HCT116 (cell line): ENCODE data around the gene PCSK9. TPM values are rescaled to one million over a fixed set of nuclear protein-coding genes. Genes with fewer than 3 reads are reported as not detected.
A peak's percentile ranks its signal among the peaks of the same experiment; 100 is the strongest.

Experiments used
- ATAC-seq: fragments of 200-7000 bp; cut with Tn5 transposase; 2 replicates; pipeline ENCODE4 v1.9.1; 2020; ENCODE audit warnings: mild to moderate bottlenecking, moderate library complexity
- BruUV-seq: library from RNA; stranded (reverse); fragments of 400-500 nt; replicated peaks from 2 replicates; lab custom pipeline; 2021; lab: Mats Ljungman, UMichigan
- CTCF ChIA-PET: fragments of 300-600 bp; sonication (Branson Sonifier 250); formaldehyde crosslinking; loops from one replicate; lab custom pipeline; 2021; ENCODE audit warnings: antibody characterized with exemption; lab: Charles Lee
- POLR2A ChIA-PET: fragments of 300-600, 350-600 bp; sonication (Branson Sonifier 250); formaldehyde crosslinking; loops from one replicate; lab custom pipeline; 2021; ENCODE audit warnings: antibody characterized with exemption; lab: Charles Lee
- RAD21 ChIA-PET, 2 experiments: fragments of 300-600 bp; sonication (Branson Sonifier 250); formaldehyde crosslinking; loops; one replicate each; lab custom pipeline; 2023; ENCODE audit warnings: low total read pairs in 2 of 2; ENCODE audit not compliant: uncharacterized antibody in 2 of 2, unreplicated experiment in 2 of 2, low non-redundant PET in 1 of 2; lab: Charles Lee
- DNase-seq: peaks from one replicate; pipeline ENCODE4 v3.0.0-alpha.2; 2010; ENCODE audit warnings: low read depth, low spot score
- H2AFZ ChIP-seq: fragments of 200-600 bp; shearing (Covaris generic), sonication (generic); 2 replicates; pipeline ENCODE4 v1.6.1; 2017; ENCODE audit warnings: low read depth, mixed run types, mixed read lengths, antibody characterized with exemption, low read length; ENCODE audit not compliant: poor library complexity, severe bottlenecking
- H3K27ac ChIP-seq: 2 replicates; pipeline ENCODE4 v1.5.1; 2012; ENCODE audit warnings: low read depth, low read length
- H3K27me3 ChIP-seq: fragments of 200-600 bp; sonication (generic); 2 replicates; pipeline ENCODE4 v1.6.1; 2016; ENCODE audit warnings: mixed run types, low read length, mixed read lengths; ENCODE audit not compliant: insufficient read depth
- H3K36me3 ChIP-seq, 2 experiments: fragments of 200-500 bp in 1 of 2; fragments of 200-600 bp in 1 of 2; sonication (Bioruptor generic) in 1 of 2; sonication (generic) in 1 of 2; 2 replicates each; pipeline versions ENCODE4 v1.5.1 to v1.6.1; 2014 to 2016; ENCODE audit warnings: low read length in 2 of 2, inconsistent platforms in 1 of 2, mixed read lengths in 1 of 2, mixed run types in 1 of 2; ENCODE audit not compliant: insufficient read depth in 2 of 2, control insufficient read depth in 1 of 2
- H3K4me1 ChIP-seq, 2 experiments: fragments of 200-600 bp in 1 of 2; sonication (generic) in 1 of 2; 2 replicates each; pipeline versions ENCODE4 v1.5.1 to v1.6.1; 2012 to 2017; ENCODE audit warnings: low read length in 2 of 2, inconsistent platforms in 1 of 2, mild to moderate bottlenecking in 1 of 2, mixed read lengths in 1 of 2, mixed run types in 1 of 2, moderate library complexity in 1 of 2; ENCODE audit not compliant: insufficient read depth in 2 of 2, control insufficient read depth in 1 of 2
- H3K4me2 ChIP-seq: fragments of 200-600 bp; sonication (generic); 2 replicates; pipeline ENCODE4 v1.6.1; 2017; ENCODE audit warnings: mixed run types, low read length, mixed read lengths
- H3K4me3 ChIP-seq, 2 experiments: fragments of 200-600 bp in 1 of 2; sonication (generic) in 1 of 2; replicated peaks in 1 of 2; 2 replicates each; pipeline ENCODE4 v1.5.1; 2011 to 2016; ENCODE audit warnings: low read length in 2 of 2, control low read depth in 1 of 2, low read depth in 1 of 2, mild to moderate bottlenecking in 1 of 2, mixed read lengths in 1 of 2, mixed run types in 1 of 2
- H3K79me2 ChIP-seq: fragments of 200-600 bp; sonication (generic); 2 replicates; pipeline ENCODE4 v1.6.1; 2017; ENCODE audit warnings: mild to moderate bottlenecking, mixed run types, low read length, moderate library complexity, mixed read lengths; ENCODE audit not compliant: insufficient read depth
- H3K9ac ChIP-seq: fragments of 200-600 bp; sonication (generic); 2 replicates; pipeline ENCODE4 v1.6.1; 2016; ENCODE audit warnings: low read length, mixed read lengths
- H3K9me2 ChIP-seq: fragments of 200-600 bp; sonication (generic), shearing (Covaris generic); 2 replicates; pipeline ENCODE4 v1.6.1; 2017; ENCODE audit warnings: mixed run types, mild to moderate bottlenecking, moderate library complexity; ENCODE audit not compliant: insufficient read depth
- H3K9me3 ChIP-seq, 2 experiments: fragments of 200-500 bp in 1 of 2; fragments of 200-600 bp in 1 of 2; sonication (Bioruptor generic) in 1 of 2; sonication (generic) in 1 of 2; 2 replicates each; pipeline ENCODE4 v1.6.1; 2014 to 2017; ENCODE audit warnings: low read length in 2 of 2, mixed read lengths in 2 of 2, inconsistent platforms in 1 of 2, low read depth in 1 of 2, mild to moderate bottlenecking in 1 of 2, mixed run types in 1 of 2, moderate library complexity in 1 of 2; ENCODE audit not compliant: control insufficient read depth in 1 of 2, insufficient read depth in 1 of 2
- H4K20me1 ChIP-seq: fragments of 200-600 bp; sonication (generic), shearing (Covaris generic); 2 replicates; pipeline ENCODE4 v1.6.1; 2017; ENCODE audit warnings: mixed run types, mild to moderate bottlenecking, moderate library complexity; ENCODE audit not compliant: insufficient read depth
- CBX3 ChIP-seq: IDR thresholded peaks from 2 replicates; pipeline ENCODE4 v1.6.1; 2012; ENCODE audit warnings: low read depth
- CEBPB ChIP-seq: IDR thresholded peaks from 2 replicates; pipeline ENCODE4 v1.6.1; 2012; ENCODE audit warnings: low read depth
- CTCF ChIP-seq, 3 experiments: fragments of 200-600 bp in 1 of 3; sonication (generic) in 1 of 3; IDR thresholded peaks in 2 of 3; conservative IDR thresholded peaks in 1 of 3; 2 replicates each; pipeline ENCODE4 v1.5.1; 2012 to 2017; ENCODE audit warnings: low read depth in 2 of 3, low read length in 2 of 3, antibody characterized with exemption in 1 of 3, borderline replicate concordance in 1 of 3, control low read depth in 1 of 3, mild to moderate bottlenecking in 1 of 3, mixed read lengths in 1 of 3, mixed run types in 1 of 3, moderate library complexity in 1 of 3; ENCODE audit not compliant: insufficient read depth in 1 of 3
- EGR1 ChIP-seq: IDR thresholded peaks from 2 replicates; pipeline ENCODE4 v1.6.1; 2012; ENCODE audit warnings: low read depth
- ELF1 ChIP-seq: IDR thresholded peaks from 2 replicates; pipeline ENCODE4 v1.6.1; 2012; ENCODE audit warnings: low read depth, borderline replicate concordance
- MAX ChIP-seq: IDR thresholded peaks from 2 replicates; pipeline ENCODE4 v1.6.1; 2012
- POLR2A ChIP-seq: IDR thresholded peaks from 2 replicates; pipeline ENCODE4 v1.7.0; 2011; ENCODE audit warnings: borderline replicate concordance; ENCODE audit not compliant: insufficient read depth, insufficient read length; ENCODE audit errors: extremely low read depth
- POLR2AphosphoS5 ChIP-seq: IDR thresholded peaks from 2 replicates; pipeline ENCODE4 v1.6.1; 2011; ENCODE audit warnings: mild to moderate bottlenecking, low read depth, low read length, moderate library complexity
- SIN3A ChIP-seq: IDR thresholded peaks from 2 replicates; pipeline ENCODE4 v1.6.1; 2012; ENCODE audit warnings: low read depth
- SRF ChIP-seq: IDR thresholded peaks from 2 replicates; pipeline ENCODE4 v1.6.1; 2012; ENCODE audit warnings: low read depth
- ZBTB33 ChIP-seq: IDR thresholded peaks from 2 replicates; pipeline ENCODE4 v1.6.1; 2011; ENCODE audit warnings: mild to moderate bottlenecking, low read length, moderate library complexity; ENCODE audit not compliant: insufficient replicate concordance; ENCODE audit errors: extremely low read depth
- ZNF274 ChIP-seq: fragments of 200-500 bp; sonication (Bioruptor generic); IDR thresholded peaks from 2 replicates; pipeline ENCODE4 v1.6.1; 2014; ENCODE audit warnings: mild to moderate bottlenecking, low read depth, low read length, inconsistent platforms
- intact Hi-C: fragments of 100-400 bp; cut with micrococcal nuclease; formaldehyde crosslinking; loops from 2 replicates; pipeline ENCODE4 v1.10.0; 2022
- total RNA-seq: library from RNA; stranded (reverse); gene quantifications from one replicate; pipeline ENCODE4 v1.2.1, GENCODE V29; 2021; ENCODE audit not compliant: unreplicated experiment

PCSK9 gene
- total RNA-seq, 1 experiment from 2014 or later, result 39.6 TPM

GRCh38 chr1:55005351-55006140 is 33.8 kb upstream of the PCSK9 start:
- no peaks in the 10 kb centered on the region for H3K9me3 ChIP-seq
- no peak for TF ChIP-seq SRF
- TF ChIP-seq ZNF274, result no peak
- DNase-seq, result no peak
- peak; percentile 83 for ATAC-seq
- ChIA-PET POLR2A (no interaction called here), RAD21 (no interaction called here), CTCF (no interaction called here)
- H4K20me1 ChIP-seq, result no peaks in the 10 kb centered on the region
- peaks cover 0 to 6% of the 10 kb centered on the region in 2 experiments; a peak in 1 of 4 replicates for H3K4me1 ChIP-seq
- no peak overlapping the region for H3K27ac ChIP-seq
- H3K4me3 ChIP-seq, result no peak overlapping the region
- intact Hi-C loops, result no loop called here
- no peak overlapping the region for H2AFZ ChIP-seq
- H3K27me3 ChIP-seq, result no peaks in the 10 kb centered on the region
- H3K9ac ChIP-seq, result no peak overlapping the region
- H3K36me3 ChIP-seq, result no peaks in the 10 kb centered on the region
- no peaks in the 10 kb centered on the region for H3K79me2 ChIP-seq
- H3K9me2 ChIP-seq, result no peaks in the 10 kb centered on the region
- H3K4me2 ChIP-seq, result no peak overlapping the region
- no TSS peak for BruUV-seq

- ChIA-PET POLR2A (no interaction called here), RAD21 (interaction anchor here in 1 of 2 experiments (1.0 kb wide), 1 partner anchor 62 kb away, joined by 3 read pairs; no protein-coding TSS in a partner anchor), CTCF (interaction anchor here (1.2 kb wide), 1 partner anchor 15 kb away, joined by 6 read pairs; no protein-coding TSS in a partner anchor)
- BruUV-seq, result no TSS peak
- intact Hi-C loops, result no loop called here
- Histone ChIP-seq H3K9me2 (no peaks in the 10 kb centered on the region), H3K79me2 (no peaks in the 10 kb centered on the region), H3K4me3 (no peak overlapping the region), H3K9me3 (no peaks in the 10 kb centered on the region), H3K36me3 (no peaks in the 10 kb centered on the region), H3K27ac (no peak overlapping the region), H3K9ac (no peak overlapping the region), H2AFZ (no peak overlapping the region), H3K4me1 (peaks cover 0 to 6% of the 10 kb centered on the region in 2 experiments; a peak in 1 of 4 replicates), H3K27me3 (no peaks in the 10 kb centered on the region), H4K20me1 (no peaks in the 10 kb centered on the region), H3K4me2 (no peak overlapping the region)
- TF ChIP-seq ELF1 (no peak), ZNF274 (no peak), CEBPB (no peak), ZBTB33 (no peak), SIN3A (no peak), POLR2AphosphoS5 (no peak), POLR2A (no peak), EGR1 (no peak), CBX3 (no peak), CTCF (IDR thresholded peaks at IDR 0.05 in 2 of 3, conservative IDR thresholded peaks at IDR 0.05 in 1 of 3; ENCODE audit: borderline replicate concordance in 1 of 3, insufficient read depth in 1 of 3, low read depth in 2 of 3, low read length in 2 of 3) (no peak), MAX (no peak)
- DNase-seq (no peak), ATAC-seq (no peak)
These were observed 32.4 kb upstream of the PCSK9 start for GRCh38 chr1:55006931-55007330.
